ENCODE results near the gene DHDDS. TPM values are rescaled to one million over a fixed set of nuclear protein-coding genes. Genes with fewer than 3 reads are reported as not detected.

Gene DHDDS
- polyA plus RNA-seq, 1 donor from 2014 or later = 28.9 TPM

DNA sequence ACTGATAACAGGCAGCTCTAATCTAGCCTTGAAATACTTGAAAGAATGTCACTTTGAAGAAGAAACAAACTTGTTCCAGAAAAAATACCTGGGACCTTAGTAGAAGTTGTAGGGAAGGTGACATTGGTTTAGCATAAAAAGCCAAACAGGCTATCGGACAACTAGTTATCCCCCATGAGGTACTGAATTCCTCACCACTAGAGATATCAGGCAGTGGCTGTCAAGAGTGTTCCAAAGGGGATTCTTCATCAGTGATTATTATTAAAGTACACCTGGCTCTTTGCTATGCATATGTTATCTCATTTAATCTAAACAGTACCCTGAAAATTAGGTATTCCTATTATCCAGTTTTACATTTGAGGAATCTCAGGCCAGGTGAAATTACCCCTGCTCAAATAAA is 27.0 kb downstream of the DHDDS start:
- Histone ChIP-seq H4K20me1 (ENCODE audit: insufficient read depth) (no peaks in the 10 kb centered on the region), H3K79me2 (replicated peaks; ENCODE audit: insufficient read depth, low read length) (no peaks in the 10 kb centered on the region), H3K9me3 (ENCODE audit: low read length) (no peaks in the 10 kb centered on the region), H3K27me3 (ENCODE audit: insufficient read depth, low read depth, low read length) (no peaks in the 10 kb centered on the region), H3K4me3 (ENCODE audit: low read length) (no peak overlapping the region), H3K36me3 (ENCODE audit: insufficient read depth, low read length) (peaks cover 3% of the 10 kb centered on the region), H3K9me2 (ENCODE audit: insufficient read depth, low read length) (no peaks in the 10 kb centered on the region), H2AFZ (ENCODE audit: low read depth, low read length) (no peak overlapping the region), H3F3A (ENCODE audit: insufficient read depth, low read length, poor library complexity, severe bottlenecking) (no peaks in the 10 kb centered on the region), H3K4me2 (ENCODE audit: low read length) (no peak overlapping the region), H3K9ac (ENCODE audit: low read length) (no peak overlapping the region), H3K27ac (ENCODE audit: low read length) (no peak overlapping the region)
- TF ChIP-seq, protein P1, sequence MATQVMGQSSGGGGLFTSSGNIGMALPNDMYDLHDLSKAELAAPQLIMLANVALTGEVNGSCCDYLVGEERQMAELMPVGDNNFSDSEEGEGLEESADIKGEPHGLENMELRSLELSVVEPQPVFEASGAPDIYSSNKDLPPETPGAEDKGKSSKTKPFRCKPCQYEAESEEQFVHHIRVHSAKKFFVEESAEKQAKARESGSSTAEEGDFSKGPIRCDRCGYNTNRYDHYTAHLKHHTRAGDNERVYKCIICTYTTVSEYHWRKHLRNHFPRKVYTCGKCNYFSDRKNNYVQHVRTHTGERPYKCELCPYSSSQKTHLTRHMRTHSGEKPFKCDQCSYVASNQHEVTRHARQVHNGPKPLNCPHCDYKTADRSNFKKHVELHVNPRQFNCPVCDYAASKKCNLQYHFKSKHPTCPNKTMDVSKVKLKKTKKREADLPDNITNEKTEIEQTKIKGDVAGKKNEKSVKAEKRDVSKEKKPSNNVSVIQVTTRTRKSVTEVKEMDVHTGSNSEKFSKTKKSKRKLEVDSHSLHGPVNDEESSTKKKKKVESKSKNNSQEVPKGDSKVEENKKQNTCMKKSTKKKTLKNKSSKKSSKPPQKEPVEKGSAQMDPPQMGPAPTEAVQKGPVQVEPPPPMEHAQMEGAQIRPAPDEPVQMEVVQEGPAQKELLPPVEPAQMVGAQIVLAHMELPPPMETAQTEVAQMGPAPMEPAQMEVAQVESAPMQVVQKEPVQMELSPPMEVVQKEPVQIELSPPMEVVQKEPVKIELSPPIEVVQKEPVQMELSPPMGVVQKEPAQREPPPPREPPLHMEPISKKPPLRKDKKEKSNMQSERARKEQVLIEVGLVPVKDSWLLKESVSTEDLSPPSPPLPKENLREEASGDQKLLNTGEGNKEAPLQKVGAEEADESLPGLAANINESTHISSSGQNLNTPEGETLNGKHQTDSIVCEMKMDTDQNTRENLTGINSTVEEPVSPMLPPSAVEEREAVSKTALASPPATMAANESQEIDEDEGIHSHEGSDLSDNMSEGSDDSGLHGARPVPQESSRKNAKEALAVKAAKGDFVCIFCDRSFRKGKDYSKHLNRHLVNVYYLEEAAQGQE (IDR thresholded peaks at IDR 0.05; ENCODE audit: borderline replicate concordance) = no peak
- TF ChIP-seq MXI1 (conservative IDR thresholded peaks at IDR 0.05; ENCODE audit: poor library complexity, severe bottlenecking) (no peak), POLR2AphosphoS5 (IDR thresholded peaks at IDR 0.05) (no peak), EZH2 (IDR thresholded peaks at IDR 0.05; ENCODE audit: borderline replicate concordance, insufficient read depth, low read length, poor library complexity, severe bottlenecking) (no peak), TAF1 (IDR thresholded peaks at IDR 0.05; ENCODE audit: low read depth) (no peak)

DNA sequence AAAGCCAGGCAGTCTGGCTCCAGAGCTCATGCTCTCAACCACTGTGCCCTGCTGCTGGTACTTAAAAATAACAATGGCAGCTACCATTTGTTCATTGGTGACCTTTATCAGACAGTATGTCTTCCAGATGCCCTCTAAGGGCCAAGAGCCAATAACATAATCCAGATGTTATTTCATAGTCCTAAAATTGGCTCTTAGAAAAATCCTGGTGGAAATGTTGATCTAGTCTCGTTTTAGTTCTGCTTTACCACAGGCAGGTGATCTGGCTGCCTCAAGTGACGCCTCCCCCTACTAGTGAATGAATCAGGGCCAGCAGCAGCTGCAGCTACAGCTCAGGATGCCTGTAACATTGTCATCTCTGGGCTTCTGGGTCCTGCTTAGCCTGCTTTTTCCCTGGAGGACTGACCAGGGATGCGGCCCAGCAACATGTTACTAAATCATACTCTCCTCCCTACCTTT is 27.5 kb downstream of the DHDDS start:
- Histone ChIP-seq H3K79me2 (replicated peaks; ENCODE audit: insufficient read depth, low read length) (no peaks in the 10 kb centered on the region), H3K27me3 (ENCODE audit: insufficient read depth, low read depth, low read length) (no peaks in the 10 kb centered on the region), H3F3A (ENCODE audit: insufficient read depth, low read length, poor library complexity, severe bottlenecking) (no peaks in the 10 kb centered on the region), H3K4me2 (ENCODE audit: low read length) (no peak overlapping the region), H3K9me3 (ENCODE audit: low read length) (no peaks in the 10 kb centered on the region), H3K27ac (ENCODE audit: low read length) (no peak overlapping the region), H4K20me1 (ENCODE audit: insufficient read depth) (no peaks in the 10 kb centered on the region), H3K4me3 (ENCODE audit: low read length) (no peak overlapping the region), H3K9ac (ENCODE audit: low read length) (no peak overlapping the region), H2AFZ (ENCODE audit: low read depth, low read length) (no peak overlapping the region), H3K9me2 (ENCODE audit: insufficient read depth, low read length) (no peaks in the 10 kb centered on the region), H3K36me3 (ENCODE audit: insufficient read depth, low read length) (peaks cover 3% of the 10 kb centered on the region)
- no peak for TF ChIP-seq MXI1 (conservative IDR thresholded peaks at IDR 0.05; ENCODE audit: poor library complexity, severe bottlenecking)
- TF ChIP-seq, protein P2, sequence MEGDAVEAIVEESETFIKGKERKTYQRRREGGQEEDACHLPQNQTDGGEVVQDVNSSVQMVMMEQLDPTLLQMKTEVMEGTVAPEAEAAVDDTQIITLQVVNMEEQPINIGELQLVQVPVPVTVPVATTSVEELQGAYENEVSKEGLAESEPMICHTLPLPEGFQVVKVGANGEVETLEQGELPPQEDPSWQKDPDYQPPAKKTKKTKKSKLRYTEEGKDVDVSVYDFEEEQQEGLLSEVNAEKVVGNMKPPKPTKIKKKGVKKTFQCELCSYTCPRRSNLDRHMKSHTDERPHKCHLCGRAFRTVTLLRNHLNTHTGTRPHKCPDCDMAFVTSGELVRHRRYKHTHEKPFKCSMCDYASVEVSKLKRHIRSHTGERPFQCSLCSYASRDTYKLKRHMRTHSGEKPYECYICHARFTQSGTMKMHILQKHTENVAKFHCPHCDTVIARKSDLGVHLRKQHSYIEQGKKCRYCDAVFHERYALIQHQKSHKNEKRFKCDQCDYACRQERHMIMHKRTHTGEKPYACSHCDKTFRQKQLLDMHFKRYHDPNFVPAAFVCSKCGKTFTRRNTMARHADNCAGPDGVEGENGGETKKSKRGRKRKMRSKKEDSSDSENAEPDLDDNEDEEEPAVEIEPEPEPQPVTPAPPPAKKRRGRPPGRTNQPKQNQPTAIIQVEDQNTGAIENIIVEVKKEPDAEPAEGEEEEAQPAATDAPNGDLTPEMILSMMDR (IDR thresholded peaks at IDR 0.05; ENCODE audit: poor library complexity, severe bottlenecking) = no peak
- TF ChIP-seq POLR2AphosphoS5 (IDR thresholded peaks at IDR 0.05) = no peak
- no peak for TF ChIP-seq RAD21 (conservative IDR thresholded peaks at IDR 0.05)
- no peak for TF ChIP-seq TAF1 (IDR thresholded peaks at IDR 0.05; ENCODE audit: low read depth)
- TF ChIP-seq SMC3 (conservative IDR thresholded peaks at IDR 0.05; ENCODE audit: poor library complexity) = no peak
- TF ChIP-seq, protein P1 (IDR thresholded peaks at IDR 0.05; ENCODE audit: borderline replicate concordance) = no peak
- no peak for TF ChIP-seq EP300 (conservative IDR thresholded peaks at IDR 0.05; ENCODE audit: poor library complexity, severe bottlenecking)
- TF ChIP-seq EZH2 (IDR thresholded peaks at IDR 0.05; ENCODE audit: borderline replicate concordance, insufficient read depth, low read length, poor library complexity, severe bottlenecking) = no peak
